GM10847 (cell line): Measurements from ENCODE around the gene ATAD3B.

ENCODE experiments used
- POLR2A ChIP-seq: IDR thresholded peaks from 2 replicates; pipeline ENCODE4 v1.6.1; 2011; ENCODE audit not compliant: insufficient read length; ENCODE audit errors: extremely low read depth

Gene ATAD3B

GRCh38 chr1:1511533-1512285 lies 40.1 kb downstream of the ATAD3B start, which contains the start of gene ATAD3A:
ATAD3A (plus strand) TSS chr1:1512162; CDS start chr1:1512269, 107 bp downstream.
- peak; percentile 72 for TF ChIP-seq POLR2A

GRCh38 chr1:1517973-1518620 lies 46.5 kb downstream of the ATAD3B start:
- TF ChIP-seq POLR2A, result no peak

GRCh38 chr1:1521331-1521730 lies 49.8 kb downstream of the ATAD3B start:
- TF ChIP-seq POLR2A, result no peak

- TF ChIP-seq POLR2A, result no peak
These were observed 55.7 kb downstream of the ATAD3B start for GRCh38 chr1:1527092-1527816.

GRCh38 chr1:1528301-1529267 lies 57.0 kb downstream of the ATAD3B start:
- no peak for TF ChIP-seq POLR2A

GRCh38 chr1:1529321-1529720 lies 57.8 kb downstream of the ATAD3B start:
- TF ChIP-seq POLR2A, result no peak

- TF ChIP-seq POLR2A, result no peak
These were observed 58.4 kb downstream of the ATAD3B start for GRCh38 chr1:1529936-1530335.

- TF ChIP-seq POLR2A, result no peak
These were observed 60.4 kb downstream of the ATAD3B start for GRCh38 chr1:1531947-1532346.

- TF ChIP-seq POLR2A, result no peak
These were observed 63.0 kb downstream of the ATAD3B start for GRCh38 chr1:1534401-1535154.

- no peak for TF ChIP-seq POLR2A
These were observed 63.8 kb downstream of the ATAD3B start for GRCh38 chr1:1535201-1536018.

- no peak for TF ChIP-seq POLR2A
These were observed 64.7 kb downstream of the ATAD3B start for GRCh38 chr1:1536019-1536937.

GRCh38 chr1:1536938-1537546 lies 65.5 kb downstream of the ATAD3B start:
- TF ChIP-seq POLR2A, result no peak

- TF ChIP-seq POLR2A, result no peak
These were observed 66.2 kb downstream of the ATAD3B start for GRCh38 chr1:1537626-1538250.
